GM21825 (cell line): ENCODE data around the gene FAM107A.

Experiments
- ATAC-seq: cut with Tn5 transposase; IDR thresholded peaks from one replicate; pipeline ENCODE4 v1.9.1; 2021; ENCODE audit warnings: mild to moderate bottlenecking, moderate library complexity; ENCODE audit not compliant: unreplicated experiment

FAM107A gene

GRCh38 chr3:58577269-58577821 is at the start of gene FAM107A:
FAM107A (minus strand) TSS chr3:58577391; CDS start chr3:58569860, 7,531 bp downstream.
- no peak for ATAC-seq

GRCh38 chr3:58625196-58625824 is 48.1 kb upstream of the FAM107A start:
- no peak for ATAC-seq

GRCh38 chr3:58624550-58624949 is 47.4 kb upstream of the FAM107A start:
- ATAC-seq = no peak

GRCh38 chr3:58623961-58624360 is 46.8 kb upstream of the FAM107A start:
- no peak for ATAC-seq

GRCh38 chr3:58623478-58623877 is 46.3 kb upstream of the FAM107A start:
- ATAC-seq = no peak

- ATAC-seq = no peak
These were observed 45.7 kb upstream of the FAM107A start for GRCh38 chr3:58622892-58623291.

- ATAC-seq = no peak
These were observed 45.2 kb upstream of the FAM107A start for GRCh38 chr3:58622436-58622835.

- no peak for ATAC-seq
These were observed 44.1 kb upstream of the FAM107A start for GRCh38 chr3:58621086-58621830.

GRCh38 chr3:58620421-58620820 is 43.2 kb upstream of the FAM107A start:
- ATAC-seq = no peak

GRCh38 chr3:58617338-58617761 is 40.2 kb upstream of the FAM107A start:
- no peak for ATAC-seq

- no peak for ATAC-seq
These were observed 36.3 kb upstream of the FAM107A start for GRCh38 chr3:58613236-58614132.

- ATAC-seq = no peak
These were observed 35.6 kb upstream of the FAM107A start for GRCh38 chr3:58612830-58613229.

- ATAC-seq = no peak
These were observed 32.8 kb upstream of the FAM107A start for GRCh38 chr3:58609990-58610389.

- no peak for ATAC-seq
These were observed 31.5 kb upstream of the FAM107A start for GRCh38 chr3:58608648-58609047.

- no peak for ATAC-seq
These were observed 30.6 kb upstream of the FAM107A start for GRCh38 chr3:58607816-58608215.

- no peak for ATAC-seq
These were observed 29.5 kb upstream of the FAM107A start for GRCh38 chr3:58606693-58607092.

GRCh38 chr3:58604031-58604430 is 26.8 kb upstream of the FAM107A start:
- ATAC-seq = no peak

- ATAC-seq = no peak
These were observed 26.4 kb upstream of the FAM107A start for GRCh38 chr3:58603606-58604005.

GRCh38 chr3:58597770-58598310 is 20.6 kb upstream of the FAM107A start:
- ATAC-seq = no peak

- ATAC-seq = no peak
These were observed 19.8 kb upstream of the FAM107A start for GRCh38 chr3:58596834-58597518.
